ENCODE measurements around the gene CGB7.

CGB7 gene

GRCh38 chr19:49011194-49011593 is 46.4 kb downstream of the CGB7 start:
- no peaks in the 10 kb centered on the region for H3K9me3 ChIP-seq (ENCODE audit: low read depth, low read length)
- no peak overlapping the region for H3K4me3 ChIP-seq
- H3K36me3 ChIP-seq (ENCODE audit: insufficient read depth, low read length) = peaks cover 57% of the 10 kb centered on the region
- no peak for DNase-seq (ENCODE audit: low read depth, low spot score)
- no peak for TF ChIP-seq EZH2 (IDR thresholded peaks at IDR 0.05)
- TF ChIP-seq POLR2AphosphoS5 (IDR thresholded peaks at IDR 0.05; ENCODE audit: borderline replicate concordance, low read depth, low read length) = no peak
- no peak for TF ChIP-seq FOXP2 (optimal IDR thresholded peaks at IDR 0.05; ENCODE audit: control extremely low read depth, extremely low read length, insufficient read depth)
- H3K27ac ChIP-seq = no peak overlapping the region
- H3K9ac ChIP-seq (ENCODE audit: insufficient read length) = no peak overlapping the region

GRCh38 chr19:49010453-49010852 is 47.1 kb downstream of the CGB7 start:
- TF ChIP-seq EZH2 (IDR thresholded peaks at IDR 0.05) (no peak), POLR2AphosphoS5 (IDR thresholded peaks at IDR 0.05; ENCODE audit: borderline replicate concordance, low read depth, low read length) (no peak), FOXP2 (optimal IDR thresholded peaks at IDR 0.05; ENCODE audit: control extremely low read depth, extremely low read length, insufficient read depth) (no peak)
- Histone ChIP-seq H3K9ac (ENCODE audit: insufficient read length) (no peak overlapping the region), H3K27ac (no peak overlapping the region), H3K9me3 (ENCODE audit: low read depth, low read length) (no peaks in the 10 kb centered on the region), H3K4me3 (no peak overlapping the region), H3K36me3 (ENCODE audit: insufficient read depth, low read length) (peaks cover 60% of the 10 kb centered on the region)
- DNase-seq (ENCODE audit: low read depth, low spot score) = no peak

GRCh38 chr19:49009828-49010227 is 47.7 kb downstream of the CGB7 start:
- Histone ChIP-seq H3K9ac (ENCODE audit: insufficient read length) (no peak overlapping the region), H3K9me3 (ENCODE audit: low read depth, low read length) (no peaks in the 10 kb centered on the region), H3K4me3 (no peak overlapping the region), H3K27ac (no peak overlapping the region), H3K36me3 (ENCODE audit: insufficient read depth, low read length) (peaks cover 60% of the 10 kb centered on the region)
- TF ChIP-seq POLR2AphosphoS5 (IDR thresholded peaks at IDR 0.05; ENCODE audit: borderline replicate concordance, low read depth, low read length) (no peak), EZH2 (IDR thresholded peaks at IDR 0.05) (no peak), FOXP2 (optimal IDR thresholded peaks at IDR 0.05; ENCODE audit: control extremely low read depth, extremely low read length, insufficient read depth) (no peak)
- no peak for DNase-seq (ENCODE audit: low read depth, low spot score)

GRCh38 chr19:49006905-49007304 is 50.6 kb downstream of the CGB7 start:
- no peak overlapping the region for H3K27ac ChIP-seq
- no peaks in the 10 kb centered on the region for H3K9me3 ChIP-seq (ENCODE audit: low read depth, low read length)
- H3K9ac ChIP-seq (ENCODE audit: insufficient read length) = no peak overlapping the region
- no peak for DNase-seq (ENCODE audit: low read depth, low spot score)
- no peak overlapping the region for H3K4me3 ChIP-seq
- H3K36me3 ChIP-seq (ENCODE audit: insufficient read depth, low read length) = peaks cover 70% of the 10 kb centered on the region
- TF ChIP-seq FOXP2 (optimal IDR thresholded peaks at IDR 0.05; ENCODE audit: control extremely low read depth, extremely low read length, insufficient read depth) (no peak), EZH2 (IDR thresholded peaks at IDR 0.05) (no peak), POLR2AphosphoS5 (IDR thresholded peaks at IDR 0.05; ENCODE audit: borderline replicate concordance, low read depth, low read length) (no peak)

- Histone ChIP-seq H3K9ac (ENCODE audit: insufficient read length) (no peak overlapping the region), H3K4me3 (no peak overlapping the region), H3K9me3 (ENCODE audit: low read depth, low read length) (no peaks in the 10 kb centered on the region), H3K36me3 (ENCODE audit: insufficient read depth, low read length) (peaks cover 57% of the 10 kb centered on the region), H3K27ac (no peak overlapping the region)
- no peak for TF ChIP-seq POLR2AphosphoS5 (IDR thresholded peaks at IDR 0.05; ENCODE audit: borderline replicate concordance, low read depth, low read length)
- no peak for TF ChIP-seq EZH2 (IDR thresholded peaks at IDR 0.05)
- TF ChIP-seq FOXP2 (optimal IDR thresholded peaks at IDR 0.05; ENCODE audit: control extremely low read depth, extremely low read length, insufficient read depth) = no peak
- no peak for DNase-seq (ENCODE audit: low read depth, low spot score)
Observed at GRCh38 chr19:49004964-49005614, 52.5 kb downstream of the CGB7 start.

Measured in SK-N-MC (cell line).